ENCODE measurements around the gene ARHGAP4.

ARHGAP4 gene

GRCh38 chrX:153925387-153925738 lies 701 bp downstream of the ARHGAP4 start:
- Histone ChIP-seq H4K91ac (ENCODE audit: low read depth, low read length, poor library complexity) (no peak overlapping the region), H2BK12ac (ENCODE audit: low read length) (no peak overlapping the region), H3K4ac (ENCODE audit: low read length) (no peak overlapping the region), H3K9ac (ENCODE audit: low read depth, low read length, poor library complexity) (no peak overlapping the region), H2AK5ac (ENCODE audit: low read depth, low read length) (no peak overlapping the region), H4K8ac (ENCODE audit: low read depth, low read length) (no peak overlapping the region), H3K27me3 (ENCODE audit: control insufficient read depth in 3 of 3, insufficient read depth in 3 of 3, low read depth in 1 of 3, low read length in 3 of 3) (peaks cover 0 to 38% (median 5%) of the 10 kb centered on the region in 3 experiments), H2BK120ac (ENCODE audit: low read depth, low read length) (no peak overlapping the region), H2BK5ac (ENCODE audit: low read length) (no peak overlapping the region), H3K18ac (ENCODE audit: low read length) (no peak overlapping the region), H2AFZ (ENCODE audit: low read length) (no peak overlapping the region), H3K9me3 (replicated peaks in 1 of 2; ENCODE audit: control insufficient read depth in 2 of 2, insufficient read depth in 1 of 2, low read depth in 1 of 2, low read length in 2 of 2) (no peaks in the 10 kb centered on the region), H3K27ac (replicated peaks; ENCODE audit: low read length) (no peak overlapping the region), H3K14ac (ENCODE audit: low read length) (no peak overlapping the region), H3K4me2 (ENCODE audit: insufficient read depth, low read length, poor library complexity, severe bottlenecking) (no peak overlapping the region), H3K36me3 (replicated peaks in 1 of 2; ENCODE audit: control insufficient read depth in 2 of 2, insufficient read depth in 2 of 2, low read length in 2 of 2) (peaks cover 0 to 11% of the 10 kb centered on the region in 2 donors), H2BK15ac (ENCODE audit: low read length) (no peak overlapping the region), H3K4me3 (ENCODE audit: low read length in 2 of 2) (no peak overlapping the region), H3K4me1 (ENCODE audit: control insufficient read depth in 2 of 2, insufficient read depth in 1 of 2, low read depth in 1 of 2, low read length in 2 of 2) (peaks cover 11 to 28% of the 10 kb centered on the region in 2 donors), H3K23ac (ENCODE audit: low read depth, low read length, poor library complexity) (peak overlapping the region; percentile 34), H3K79me1 (ENCODE audit: low read depth, low read length) (no peaks in the 10 kb centered on the region)
- DNase-seq (ENCODE audit: low spot score) = no peak
- no CpG with 5 or more reads among the region's 4 CpGs for WGBS, 2 donors (ENCODE audit: extremely low coverage in 2 of 2, insufficient read length in 2 of 2, insufficient replicate concordance in 1 of 2)

GRCh38 chrX:153924149-153924861 lies 1.8 kb downstream of the ARHGAP4 start:
- DNase-seq (ENCODE audit: low spot score) = no peak
- H3K14ac ChIP-seq (ENCODE audit: low read length) = no peak overlapping the region
- H3K9ac ChIP-seq (ENCODE audit: low read depth, low read length, poor library complexity) = no peak overlapping the region
- no peak overlapping the region for H2BK12ac ChIP-seq (ENCODE audit: low read length)
- H3K4ac ChIP-seq (ENCODE audit: low read length) = no peak overlapping the region
- no peak overlapping the region for H2BK120ac ChIP-seq (ENCODE audit: low read depth, low read length)
- no peaks in the 10 kb centered on the region for H3K9me3 ChIP-seq (replicated peaks in 1 of 2; ENCODE audit: control insufficient read depth in 2 of 2, insufficient read depth in 1 of 2, low read depth in 1 of 2, low read length in 2 of 2)
- no peak overlapping the region for H4K91ac ChIP-seq (ENCODE audit: low read depth, low read length, poor library complexity)
- no peak overlapping the region for H3K23ac ChIP-seq (ENCODE audit: low read depth, low read length, poor library complexity)
- H3K4me3 ChIP-seq (ENCODE audit: low read length in 2 of 2) = no peak overlapping the region
- H3K27me3 ChIP-seq (ENCODE audit: control insufficient read depth in 3 of 3, insufficient read depth in 3 of 3, low read depth in 1 of 3, low read length in 3 of 3) = peaks cover 0 to 37% (median 5%) of the 10 kb centered on the region in 3 experiments
- H2AFZ ChIP-seq (ENCODE audit: low read length) = peak overlapping the region; percentile 58
- H4K8ac ChIP-seq (ENCODE audit: low read depth, low read length) = no peak overlapping the region
- H3K79me1 ChIP-seq (ENCODE audit: low read depth, low read length) = no peaks in the 10 kb centered on the region
- H3K36me3 ChIP-seq (replicated peaks in 1 of 2; ENCODE audit: control insufficient read depth in 2 of 2, insufficient read depth in 2 of 2, low read length in 2 of 2) = peaks cover 0 to 4% of the 10 kb centered on the region in 2 donors
- no peak overlapping the region for H2BK15ac ChIP-seq (ENCODE audit: low read length)
- no peak overlapping the region for H3K18ac ChIP-seq (ENCODE audit: low read length)
- H3K4me1 ChIP-seq (ENCODE audit: control insufficient read depth in 2 of 2, insufficient read depth in 1 of 2, low read depth in 1 of 2, low read length in 2 of 2) = peaks cover 11 to 28% of the 10 kb centered on the region in 2 donors
- H2BK5ac ChIP-seq (ENCODE audit: low read length) = no peak overlapping the region
- WGBS, 2 donors (ENCODE audit: extremely low coverage in 2 of 2, insufficient read length in 2 of 2, insufficient replicate concordance in 1 of 2) = no CpG with 5 or more reads among the region's 14 CpGs
- H3K27ac ChIP-seq (replicated peaks; ENCODE audit: low read length) = no peak overlapping the region
- H3K4me2 ChIP-seq (ENCODE audit: insufficient read depth, low read length, poor library complexity, severe bottlenecking) = no peak overlapping the region
- H2AK5ac ChIP-seq (ENCODE audit: low read depth, low read length) = no peak overlapping the region

DNA sequence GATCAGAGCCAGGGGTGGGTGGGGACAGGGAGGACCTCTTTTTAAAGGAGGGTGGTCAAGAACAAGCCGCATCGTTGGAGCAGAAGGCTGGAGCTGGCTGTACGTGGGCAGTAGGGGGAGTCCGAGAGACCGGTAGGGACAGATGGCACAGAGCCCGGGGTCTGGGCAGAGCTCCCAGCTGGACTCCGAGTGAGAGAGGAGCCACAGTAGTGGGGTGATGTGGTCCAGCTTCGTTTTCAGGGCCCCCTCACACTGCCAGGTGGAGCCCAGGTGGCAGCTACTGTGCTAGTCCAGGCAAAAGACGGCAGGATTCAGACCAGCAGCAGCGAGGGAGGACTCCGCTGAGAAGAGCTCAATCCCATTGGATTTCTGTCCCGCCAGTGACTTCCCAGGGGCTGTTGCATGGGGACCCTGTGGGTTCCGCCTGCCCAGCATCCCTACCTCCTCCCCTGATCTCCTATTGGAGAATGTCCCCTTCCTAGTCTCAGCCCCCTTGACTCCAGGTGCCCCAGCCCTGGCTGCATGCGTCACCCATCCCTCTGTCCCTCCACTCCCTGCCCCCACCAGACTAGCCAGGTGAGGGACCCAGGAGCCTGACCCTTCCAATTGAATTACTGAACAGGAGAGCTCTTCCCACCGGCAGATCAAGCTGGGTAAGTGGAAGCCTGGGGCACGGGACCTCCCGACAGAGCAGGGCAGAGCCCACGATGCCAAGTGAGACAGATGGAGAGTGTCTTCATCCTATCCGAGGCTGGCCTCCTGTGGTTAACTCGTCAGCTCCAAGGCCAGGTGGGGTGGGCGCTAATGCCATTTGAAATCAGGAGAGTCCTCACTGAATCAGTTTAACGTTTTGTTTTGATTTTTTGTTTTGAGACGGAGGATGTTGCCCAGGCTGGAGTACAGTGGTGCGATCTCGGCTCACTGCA lies 2.9 kb downstream of the ARHGAP4 start:
- H2BK12ac ChIP-seq (ENCODE audit: low read length) = no peak overlapping the region
- H3K9ac ChIP-seq (ENCODE audit: low read depth, low read length, poor library complexity) = no peak overlapping the region
- H2AK5ac ChIP-seq (ENCODE audit: low read depth, low read length) = no peak overlapping the region
- H3K4me1 ChIP-seq (ENCODE audit: control insufficient read depth in 2 of 2, insufficient read depth in 1 of 2, low read depth in 1 of 2, low read length in 2 of 2) = peaks cover 11 to 28% of the 10 kb centered on the region in 2 donors
- no peak overlapping the region for H3K27ac ChIP-seq (replicated peaks; ENCODE audit: low read length)
- no peak overlapping the region for H3K23ac ChIP-seq (ENCODE audit: low read depth, low read length, poor library complexity)
- no peak for DNase-seq (ENCODE audit: low spot score)
- H2BK120ac ChIP-seq (ENCODE audit: low read depth, low read length) = no peak overlapping the region
- H3K9me3 ChIP-seq (replicated peaks in 1 of 2; ENCODE audit: control insufficient read depth in 2 of 2, insufficient read depth in 1 of 2, low read depth in 1 of 2, low read length in 2 of 2) = no peaks in the 10 kb centered on the region
- no peak overlapping the region for H3K4ac ChIP-seq (ENCODE audit: low read length)
- no peaks in the 10 kb centered on the region for H3K79me1 ChIP-seq (ENCODE audit: low read depth, low read length)
- H3K36me3 ChIP-seq (replicated peaks in 1 of 2; ENCODE audit: control insufficient read depth in 2 of 2, insufficient read depth in 2 of 2, low read length in 2 of 2) = no peaks in the 10 kb centered on the region
- H3K4me3 ChIP-seq (ENCODE audit: low read length in 2 of 2) = no peak overlapping the region
- no peak overlapping the region for H2BK5ac ChIP-seq (ENCODE audit: low read length)
- no peak overlapping the region for H4K91ac ChIP-seq (ENCODE audit: low read depth, low read length, poor library complexity)
- H3K27me3 ChIP-seq (ENCODE audit: control insufficient read depth in 3 of 3, insufficient read depth in 3 of 3, low read depth in 1 of 3, low read length in 3 of 3) = peaks cover 0 to 48% (median 5%) of the 10 kb centered on the region in 3 experiments
- no peak overlapping the region for H4K8ac ChIP-seq (ENCODE audit: low read depth, low read length)
- H3K18ac ChIP-seq (ENCODE audit: low read length) = no peak overlapping the region
- H3K14ac ChIP-seq (ENCODE audit: low read length) = no peak overlapping the region
- no peak overlapping the region for H2AFZ ChIP-seq (ENCODE audit: low read length)
- WGBS, 2 donors (ENCODE audit: extremely low coverage in 2 of 2, insufficient read length in 2 of 2, insufficient replicate concordance in 1 of 2) = no CpG with 5 or more reads among the region's 25 CpGs
- H2BK15ac ChIP-seq (ENCODE audit: low read length) = no peak overlapping the region
- no peak overlapping the region for H3K4me2 ChIP-seq (ENCODE audit: insufficient read depth, low read length, poor library complexity, severe bottlenecking)
